ENCODE data around the gene ATG10. TPM values are rescaled to one million over a fixed set of nuclear protein-coding genes. Genes with fewer than 3 reads are reported as not detected.
A peak's percentile ranks its signal among the peaks of the same experiment; 100 is the strongest.

The ATG10 gene
- total RNA-seq, 1 donor from 2014 or later: 2.9 TPM

- ATAC-seq (ENCODE audit: poor library complexity): peak; percentile 71
- intact Hi-C loops (cut with DNase I): no loop called here
- DNase-seq: peak; percentile 69
Measured at GRCh38 chr5:82174128-82174918, 202.5 kb downstream of the ATG10 start.

GRCh38 chr5:82174919-82175219 lies 203.0 kb downstream of the ATG10 start:
- intact Hi-C loops (cut with DNase I): no loop called here
- ATAC-seq (ENCODE audit: poor library complexity) (no peak), DNase-seq (no peak)

- no peak for ATAC-seq (ENCODE audit: poor library complexity)
- intact Hi-C loops (cut with DNase I): no loop called here
Measured at GRCh38 chr5:82176115-82176814, 204.4 kb downstream of the ATG10 start.

GRCh38 chr5:82178378-82178777 lies 206.6 kb downstream of the ATG10 start:
- DNase-seq (no peak), ATAC-seq (ENCODE audit: poor library complexity) (no peak)
- intact Hi-C loops (cut with DNase I): no loop called here

More at GRCh38 chr5:82176115-82176814, 204.4 kb downstream of the ATG10 start:
- no peak for DNase-seq

- intact Hi-C loops (cut with DNase I): no loop called here
- no peak for DNase-seq
- no peak for ATAC-seq (ENCODE audit: poor library complexity)
Measured at GRCh38 chr5:82182662-82183061, 210.8 kb downstream of the ATG10 start.

- ATAC-seq (ENCODE audit: poor library complexity) (peak; percentile 61), DNase-seq (no peak)
- intact Hi-C loops (cut with DNase I): no loop called here
Measured at GRCh38 chr5:82183828-82184227, 212.0 kb downstream of the ATG10 start.

- no peak for DNase-seq
- intact Hi-C loops (cut with DNase I): no loop called here
Measured at GRCh38 chr5:82185851-82186250, 214.0 kb downstream of the ATG10 start.

GRCh38 chr5:82197550-82197949 lies 225.7 kb downstream of the ATG10 start:
- ATAC-seq (ENCODE audit: poor library complexity): no peak
- DNase-seq: no peak

More at GRCh38 chr5:82185851-82186250, 214.0 kb downstream of the ATG10 start:
- no peak for ATAC-seq (ENCODE audit: poor library complexity)

GRCh38 chr5:82204567-82204966 lies 232.7 kb downstream of the ATG10 start:
- no peak for ATAC-seq (ENCODE audit: poor library complexity)
- intact Hi-C loops (cut with DNase I): no loop called here
- DNase-seq: no peak

More at GRCh38 chr5:82197550-82197949, 225.7 kb downstream of the ATG10 start:
- intact Hi-C loops (cut with DNase I): no loop called here

- intact Hi-C loops (cut with DNase I): no loop called here
- no peak for ATAC-seq (ENCODE audit: poor library complexity)
- no peak for DNase-seq
Measured at GRCh38 chr5:82205005-82205404, 233.2 kb downstream of the ATG10 start.

GRCh38 chr5:82208371-82208770 lies 236.5 kb downstream of the ATG10 start:
- intact Hi-C loops (cut with DNase I): no loop called here
- no peak for DNase-seq
- ATAC-seq (ENCODE audit: poor library complexity): no peak

GRCh38 chr5:82211855-82212572 lies 240.2 kb downstream of the ATG10 start:
- intact Hi-C loops (cut with DNase I): no loop called here
- DNase-seq (no peak), ATAC-seq (ENCODE audit: poor library complexity) (no peak)

GRCh38 chr5:82217917-82218316 lies 246.1 kb downstream of the ATG10 start:
- ATAC-seq (ENCODE audit: poor library complexity) (no peak), DNase-seq (no peak)
- intact Hi-C loops (cut with DNase I): no loop called here

- intact Hi-C loops (cut with DNase I): no loop called here
- no peak for DNase-seq
- no peak for ATAC-seq (ENCODE audit: poor library complexity)
Measured at GRCh38 chr5:82218374-82219156, 246.7 kb downstream of the ATG10 start.

GRCh38 chr5:82221020-82221419 lies 249.2 kb downstream of the ATG10 start:
- ATAC-seq (ENCODE audit: poor library complexity): no peak

GRCh38 chr5:82222597-82223574 lies 251.1 kb downstream of the ATG10 start:
- ATAC-seq (ENCODE audit: poor library complexity): no peak
- intact Hi-C loops (cut with DNase I): no loop called here

More at GRCh38 chr5:82221020-82221419, 249.2 kb downstream of the ATG10 start:
- no peak for DNase-seq
- intact Hi-C loops (cut with DNase I): no loop called here

GRCh38 chr5:82225525-82226172 lies 253.8 kb downstream of the ATG10 start:
- peak; percentile 38 for DNase-seq
- peak; percentile 91 for ATAC-seq (ENCODE audit: poor library complexity)
- intact Hi-C loops (cut with DNase I): no loop called here

More at GRCh38 chr5:82222597-82223574, 251.1 kb downstream of the ATG10 start:
- DNase-seq: no peak

All from Right ventricle myocardium superior (tissue), 1 donor.